ENCODE results near the gene IL1R2.

IL1R2 gene

GRCh38 chr2:102025016-102025501 lies 33.3 kb downstream of the IL1R2 start:
- no peaks in the 10 kb centered on the region for H3K36me3 Mint-ChIP-seq (ENCODE audit: low read depth)
- peaks cover 64% of the 10 kb centered on the region for H3K4me1 Mint-ChIP-seq
- no peak overlapping the region for H3K4me3 Mint-ChIP-seq
- H3K9me3 Mint-ChIP-seq, result peaks cover 2% of the 10 kb centered on the region
- H3K27ac Mint-ChIP-seq, result peak overlapping the region; percentile 90 to 92 (median 90)
- H3K27me3 Mint-ChIP-seq (ENCODE audit: low read depth), result peaks cover 4% of the 10 kb centered on the region
- no peak for TF ChIP-seq CTCF (IDR thresholded peaks at IDR 0.05; ENCODE audit: unreplicated experiment in 3 of 3)

DNA sequence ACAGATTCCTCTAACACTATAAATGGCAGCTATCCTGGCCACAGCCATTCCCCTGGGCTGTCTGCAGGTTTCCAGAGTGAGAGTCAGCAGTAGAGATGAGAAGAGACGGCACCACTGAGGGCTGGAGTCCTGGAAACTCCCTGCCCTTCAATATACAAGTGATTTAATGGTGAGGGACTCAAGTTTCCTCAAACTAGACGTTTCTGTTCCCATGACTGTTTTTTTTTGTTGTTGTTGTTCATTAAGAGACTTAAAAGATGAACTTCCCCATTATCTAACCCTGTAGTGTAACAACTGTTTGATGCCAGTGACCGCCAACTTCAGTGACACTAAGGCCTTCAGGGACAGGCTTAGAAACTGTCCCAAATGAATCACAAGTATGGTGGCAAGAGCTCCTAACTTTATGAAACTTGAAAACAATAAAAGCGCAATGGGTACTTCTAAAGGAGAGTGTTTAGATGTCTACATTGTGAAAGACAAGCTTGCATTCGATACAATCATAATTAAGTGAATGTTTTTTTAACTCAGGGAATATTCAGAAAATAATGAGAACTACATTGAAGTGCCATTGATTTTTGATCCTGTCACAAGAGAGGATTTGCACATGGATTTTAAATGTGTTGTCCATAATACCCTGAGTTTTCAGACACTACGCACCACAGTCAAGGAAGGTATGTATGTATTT lies 34.0 kb downstream of the IL1R2 start:
- Mint-ChIP-seq H3K4me1 (peaks cover 59% of the 10 kb centered on the region), H3K9me3 (peaks cover 2% of the 10 kb centered on the region), H3K27me3 (ENCODE audit: low read depth) (no peaks in the 10 kb centered on the region)

GRCh38 chr2:102027036-102027980 lies 35.5 kb downstream of the IL1R2 start:
- Mint-ChIP-seq H3K27ac (peak overlapping the region; percentile 11 to 61 (median 53)), H3K4me3 (no peak overlapping the region), H3K27me3 (ENCODE audit: low read depth) (no peaks in the 10 kb centered on the region), H3K9me3 (peaks cover 2% of the 10 kb centered on the region), H3K4me1 (peaks cover 47% of the 10 kb centered on the region), H3K36me3 (ENCODE audit: low read depth) (no peaks in the 10 kb centered on the region)
- no peak for TF ChIP-seq CTCF (IDR thresholded peaks at IDR 0.05; ENCODE audit: unreplicated experiment in 3 of 3)

More for the DNA sequence above, 34.0 kb downstream of the IL1R2 start:
- no peak for TF ChIP-seq CTCF (IDR thresholded peaks at IDR 0.05; ENCODE audit: unreplicated experiment in 3 of 3)
- Mint-ChIP-seq H3K4me3 (no peak overlapping the region), H3K27ac (peak overlapping the region; percentile 90 to 92 (median 90)), H3K36me3 (ENCODE audit: low read depth) (no peaks in the 10 kb centered on the region)

- H3K27me3 Mint-ChIP-seq (ENCODE audit: low read depth), result peaks cover 4% of the 10 kb centered on the region
- H3K27ac Mint-ChIP-seq, result peak overlapping the region in 1 of 3 experiments; percentile 61
- no peak for TF ChIP-seq CTCF (IDR thresholded peaks at IDR 0.05; ENCODE audit: unreplicated experiment in 3 of 3)
- no peak overlapping the region for H3K4me3 Mint-ChIP-seq
- H3K36me3 Mint-ChIP-seq (ENCODE audit: low read depth), result no peaks in the 10 kb centered on the region
- peaks cover 2% of the 10 kb centered on the region for H3K9me3 Mint-ChIP-seq
- H3K4me1 Mint-ChIP-seq, result peaks cover 52% of the 10 kb centered on the region
Observed at GRCh38 chr2:102028470-102028869, 36.7 kb downstream of the IL1R2 start.

DNA sequence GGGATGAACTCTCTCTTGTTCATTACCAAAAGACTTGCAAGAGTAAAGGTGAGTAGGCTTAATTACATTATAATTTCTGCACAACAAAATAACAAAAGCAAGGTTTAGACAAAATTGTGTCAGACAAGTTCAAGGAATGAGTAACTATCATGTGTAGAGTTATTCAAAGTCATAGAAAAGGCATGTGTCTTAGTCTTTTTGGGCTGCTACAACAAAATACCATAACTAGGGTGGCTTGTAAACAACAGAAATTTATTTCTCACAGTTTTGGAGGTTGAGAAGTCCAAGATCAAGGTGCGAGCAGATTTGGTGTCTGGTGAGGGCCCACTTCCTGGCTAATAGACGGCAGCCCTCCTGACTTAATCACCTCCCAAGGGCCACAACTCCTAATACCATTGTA lies 37.6 kb downstream of the IL1R2 start:
- Mint-ChIP-seq H3K36me3 (ENCODE audit: low read depth) (no peaks in the 10 kb centered on the region), H3K9me3 (peaks cover 2% of the 10 kb centered on the region), H3K4me3 (no peak overlapping the region), H3K27ac (no peak overlapping the region), H3K4me1 (peaks cover 61% of the 10 kb centered on the region), H3K27me3 (ENCODE audit: low read depth) (peaks cover 4% of the 10 kb centered on the region)
- TF ChIP-seq CTCF (IDR thresholded peaks at IDR 0.05; ENCODE audit: unreplicated experiment in 3 of 3), result no peak

Measured in nephron (organoid).